ENCODE results near the gene KCNQ5. TPM values are rescaled to one million over a fixed set of nuclear protein-coding genes. Genes with fewer than 3 reads are reported as not detected.

The KCNQ5 gene
- total RNA-seq, 4 donors from 2014 or later: 1.1 to 14.6 (median 9.0) TPM

GRCh38 chr6:72999995-73000394 lies 378.1 kb downstream of the KCNQ5 start:
- H3K36me3 ChIP-seq: no peaks in the 10 kb centered on the region
- WGBS, 2 donors: 93 to 95% methylated on average over 5 of the region's 5 CpGs
- TF ChIP-seq POLR2A (IDR thresholded peaks at IDR 0.05): no peak
- TF ChIP-seq CTCF (IDR thresholded peaks at IDR 0.05): no peak
- intact Hi-C loops (cut with DNase I): no loop called here
- H3K4me3 ChIP-seq (replicated peaks in 1 of 3): no peak overlapping the region
- peaks cover 0 to 10% of the 10 kb centered on the region in 2 donors for H3K4me1 ChIP-seq
- H3K9me3 ChIP-seq: no peaks in the 10 kb centered on the region
- H3K27me3 ChIP-seq: no peaks in the 10 kb centered on the region
- no peak for DNase-seq
- H3K27ac ChIP-seq: no peak overlapping the region

GRCh38 chr6:73000460-73000859 lies 378.6 kb downstream of the KCNQ5 start:
- Histone ChIP-seq H3K27ac (no peak overlapping the region), H3K36me3 (no peaks in the 10 kb centered on the region), H3K9me3 (no peaks in the 10 kb centered on the region), H3K4me3 (replicated peaks in 1 of 3) (no peak overlapping the region), H3K4me1 (peaks cover 0 to 10% of the 10 kb centered on the region in 2 donors), H3K27me3 (no peaks in the 10 kb centered on the region)
- no peak for TF ChIP-seq CTCF (IDR thresholded peaks at IDR 0.05)
- TF ChIP-seq POLR2A (IDR thresholded peaks at IDR 0.05): no peak
- 92 to 93% methylated on average over 3 of the region's 3 CpGs for WGBS, 2 donors
- intact Hi-C loops (cut with DNase I): no loop called here
- DNase-seq: no peak

DNA sequence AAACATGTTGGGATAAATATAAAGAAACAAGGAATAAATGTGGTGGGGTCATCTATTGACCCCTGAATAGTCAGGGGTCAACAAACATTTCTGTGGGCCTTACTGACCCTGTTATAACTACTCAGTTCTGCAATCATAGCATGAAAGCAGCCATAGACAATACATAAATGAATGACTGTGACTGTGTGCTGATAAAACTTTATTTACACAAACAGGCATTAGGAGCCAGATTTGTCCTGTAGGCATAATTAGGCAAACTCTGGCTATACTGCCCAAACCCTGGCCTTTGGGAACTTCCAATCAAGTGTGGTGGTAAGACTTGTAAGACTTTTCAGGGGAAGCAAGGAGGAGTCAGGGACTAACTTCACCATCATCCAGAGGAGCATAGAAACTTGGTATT lies 380.7 kb downstream of the KCNQ5 start:
- Histone ChIP-seq H3K9me3 (no peaks in the 10 kb centered on the region), H3K27ac (no peak overlapping the region), H3K27me3 (no peaks in the 10 kb centered on the region), H3K4me1 (peaks cover 0 to 10% of the 10 kb centered on the region in 2 donors), H3K36me3 (no peaks in the 10 kb centered on the region), H3K4me3 (replicated peaks in 1 of 3) (no peak overlapping the region)
- intact Hi-C loops (cut with DNase I): no loop called here
- no peak for DNase-seq
- TF ChIP-seq CTCF (IDR thresholded peaks at IDR 0.05) (no peak), POLR2A (IDR thresholded peaks at IDR 0.05) (no peak)

DNA sequence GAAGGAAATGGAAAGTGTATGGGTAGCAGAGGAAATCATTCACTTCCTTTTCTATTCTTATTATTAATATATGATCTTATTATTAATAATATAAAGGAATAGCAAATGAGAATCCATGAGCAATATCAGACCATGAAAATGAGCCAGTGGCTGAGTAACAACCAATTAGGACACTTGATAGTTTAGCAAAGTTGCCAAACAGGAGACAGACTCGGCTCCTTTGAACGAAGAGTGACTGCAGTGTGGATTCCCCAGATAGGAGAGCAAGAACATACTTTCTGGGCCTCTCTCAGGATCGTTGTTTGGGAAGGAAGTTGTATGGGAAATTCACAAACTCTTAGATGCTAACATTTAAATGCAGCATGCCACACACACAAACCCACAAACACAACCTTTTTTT lies 381.4 kb downstream of the KCNQ5 start:
- intact Hi-C loops (cut with DNase I): no loop called here
- no peak overlapping the region for H3K4me3 ChIP-seq (replicated peaks in 1 of 3)

GRCh38 chr6:73004231-73004630 lies 382.4 kb downstream of the KCNQ5 start:
- Histone ChIP-seq H3K4me1 (peaks cover 0 to 10% of the 10 kb centered on the region in 2 donors), H3K9me3 (no peaks in the 10 kb centered on the region), H3K36me3 (no peaks in the 10 kb centered on the region), H3K4me3 (replicated peaks in 1 of 3) (no peak overlapping the region), H3K27me3 (no peaks in the 10 kb centered on the region), H3K27ac (no peak overlapping the region)
- DNase-seq: no peak
- intact Hi-C loops (cut with DNase I): no loop called here
- TF ChIP-seq POLR2A (IDR thresholded peaks at IDR 0.05) (no peak), CTCF (IDR thresholded peaks at IDR 0.05) (no peak)

More for the DNA sequence above, 381.4 kb downstream of the KCNQ5 start:
- Histone ChIP-seq H3K9me3 (no peaks in the 10 kb centered on the region), H3K4me1 (peaks cover 0 to 10% of the 10 kb centered on the region in 2 donors), H3K27ac (no peak overlapping the region), H3K36me3 (no peaks in the 10 kb centered on the region), H3K27me3 (no peaks in the 10 kb centered on the region)
- TF ChIP-seq POLR2A (IDR thresholded peaks at IDR 0.05) (no peak), CTCF (IDR thresholded peaks at IDR 0.05) (no peak)
- no peak for DNase-seq
- 41 to 43% methylated on average over 3 of the region's 3 CpGs for WGBS, 2 donors

All from thyroid gland (tissue), 4 donors.